CD4-positive, alpha-beta T cell treated with Interferon alpha-2 for 1 hour (primary cell): ENCODE data around the gene KCNJ18.
"Not testable (repeated sequence)": the region's sequence is repeated elsewhere in the genome, so short reads cannot be mapped to it uniquely, and the experiment has no call there.

ENCODE experiments used
- DNase-seq, 2 donors: peaks; one replicate each; pipeline ENCODE4 v3.0.0-alpha.2; 2020 to 2022

Gene KCNJ18

DNA sequence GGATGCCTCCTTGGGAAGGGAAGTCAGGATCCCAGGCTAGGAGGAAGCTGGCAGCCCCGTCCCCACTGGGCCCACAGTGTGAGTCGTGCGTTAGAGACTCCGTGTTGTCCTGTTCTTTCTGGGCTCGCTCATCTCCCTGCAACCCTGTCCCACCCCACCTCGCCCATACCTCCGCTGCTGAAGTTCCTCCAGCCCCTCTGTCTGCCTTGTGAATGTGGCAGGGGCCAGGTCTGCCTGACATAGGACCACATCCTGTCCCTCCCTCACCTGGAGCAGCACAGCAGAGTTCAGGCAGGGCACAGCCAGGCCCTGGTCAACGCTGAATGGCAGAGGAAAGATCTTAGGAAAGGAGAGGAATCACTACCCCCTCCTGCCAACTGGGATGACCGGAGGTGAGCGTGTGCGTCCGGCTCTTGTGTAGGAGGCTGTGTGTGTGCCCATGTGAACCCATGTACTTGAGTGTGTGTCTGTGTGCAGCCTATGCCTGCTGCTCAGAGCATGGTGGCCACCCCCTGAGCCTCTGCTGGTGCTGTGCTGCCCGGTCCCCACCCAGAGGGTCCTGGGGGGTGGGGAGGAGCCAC lies 12.8 kb downstream of the KCNJ18 start:
- DNase-seq: no peak

DNA sequence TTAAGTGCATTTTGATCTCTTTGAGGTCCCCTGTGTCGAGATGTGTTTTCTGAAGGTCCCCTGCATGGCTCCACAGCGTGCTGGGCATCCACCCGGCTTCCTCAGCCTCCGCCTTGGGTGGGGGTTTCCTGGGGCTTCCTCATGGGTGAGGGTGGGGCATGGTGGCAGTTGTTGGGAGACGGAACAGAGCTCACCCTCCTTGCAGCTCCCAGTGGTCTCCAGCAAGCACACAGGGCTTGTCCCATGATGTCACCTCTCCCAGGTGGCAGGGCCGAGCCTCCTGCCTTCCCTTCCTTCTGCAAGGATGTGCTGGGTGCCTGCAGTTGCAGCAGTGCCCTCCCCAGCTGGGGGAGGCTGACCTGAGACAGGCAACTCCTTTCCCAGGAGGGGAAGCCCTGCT lies 13.4 kb downstream of the KCNJ18 start:
- DNase-seq: not testable (repeated sequence)

DNA sequence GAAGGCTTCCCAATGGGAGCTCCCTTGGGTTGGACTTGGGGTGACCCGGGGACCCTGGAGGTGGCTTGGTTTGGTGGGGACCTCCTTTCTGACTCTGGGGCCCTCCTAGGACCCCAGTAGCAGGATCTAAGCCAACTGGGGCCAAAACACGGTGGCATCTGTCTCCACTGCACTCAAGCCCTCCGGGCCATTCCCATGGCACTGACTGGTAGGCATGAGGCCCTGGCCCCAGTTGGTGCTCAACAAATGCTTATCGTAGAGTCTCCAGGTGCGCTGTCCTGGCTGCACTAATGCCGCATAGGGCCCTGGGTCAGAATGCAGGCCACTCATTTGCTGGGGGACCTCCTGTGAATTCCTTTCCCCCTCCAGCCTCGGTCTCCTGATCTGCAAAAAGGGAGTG lies 14.2 kb downstream of the KCNJ18 start:
- not testable (repeated sequence) for DNase-seq

DNA sequence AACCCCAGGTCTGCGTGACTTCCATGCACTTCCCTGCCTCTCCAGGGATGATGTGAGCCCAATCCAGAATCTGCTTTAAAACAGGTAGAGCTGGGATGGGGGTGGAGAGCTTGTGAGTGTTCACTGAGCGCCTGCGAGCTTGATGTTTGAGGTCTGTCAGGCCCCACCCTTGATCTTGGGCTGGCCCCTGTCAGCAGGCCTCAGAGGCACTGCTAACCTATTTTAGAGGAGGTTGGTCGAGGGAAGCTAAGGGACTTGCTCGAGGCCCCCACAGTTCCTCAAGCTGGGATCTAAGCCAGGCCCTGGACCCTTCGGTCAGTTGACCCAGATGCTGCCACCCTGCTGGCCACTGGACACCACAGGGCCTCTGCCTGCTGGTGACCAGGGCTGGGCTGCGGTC lies 14.8 kb downstream of the KCNJ18 start:
- not testable (repeated sequence) for DNase-seq

DNA sequence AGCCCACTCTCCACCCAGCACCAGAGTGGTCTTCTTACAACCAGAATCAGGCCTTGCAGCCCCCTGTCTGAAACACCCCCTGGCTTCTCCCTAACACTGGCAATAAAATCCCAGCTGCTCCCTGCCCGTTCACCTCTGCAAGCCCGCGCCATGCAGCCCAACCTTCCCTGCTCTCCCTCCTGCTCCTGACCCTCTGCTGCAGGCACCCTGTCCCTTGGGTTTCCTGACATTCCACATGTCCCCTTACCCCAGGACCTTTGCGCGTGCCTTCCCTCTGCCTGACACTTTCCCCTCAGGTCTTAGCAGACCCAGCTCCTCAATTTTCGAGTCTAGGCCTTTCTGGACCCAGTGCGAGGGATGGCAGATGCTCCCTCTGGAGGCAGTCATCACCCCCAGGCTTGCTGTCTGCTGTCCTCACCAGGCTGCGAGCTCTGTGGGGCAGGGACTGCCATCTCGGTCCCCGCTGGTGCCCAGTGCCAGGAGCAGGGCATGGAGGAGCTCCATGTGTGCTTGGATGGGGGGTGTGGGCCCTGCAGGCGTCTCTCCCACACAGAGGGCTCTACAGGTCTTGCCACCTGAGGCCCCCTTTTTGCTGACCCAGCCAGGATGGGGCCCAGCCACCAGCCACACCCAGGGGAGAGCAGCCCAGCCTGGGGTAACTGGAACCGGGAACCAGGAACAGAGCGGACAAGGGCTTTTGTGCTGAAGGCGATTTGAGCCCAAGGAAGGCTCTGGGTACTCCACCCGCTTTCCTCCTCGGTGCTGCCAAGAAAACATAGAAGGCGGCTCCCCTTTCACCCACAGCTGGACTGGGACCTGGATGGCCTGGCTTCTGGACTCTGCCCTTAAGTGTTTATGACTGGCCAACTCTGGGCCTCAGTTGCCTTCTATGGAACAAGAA lies 15.6 kb downstream of the KCNJ18 start:
- DNase-seq: not testable (repeated sequence)

DNA sequence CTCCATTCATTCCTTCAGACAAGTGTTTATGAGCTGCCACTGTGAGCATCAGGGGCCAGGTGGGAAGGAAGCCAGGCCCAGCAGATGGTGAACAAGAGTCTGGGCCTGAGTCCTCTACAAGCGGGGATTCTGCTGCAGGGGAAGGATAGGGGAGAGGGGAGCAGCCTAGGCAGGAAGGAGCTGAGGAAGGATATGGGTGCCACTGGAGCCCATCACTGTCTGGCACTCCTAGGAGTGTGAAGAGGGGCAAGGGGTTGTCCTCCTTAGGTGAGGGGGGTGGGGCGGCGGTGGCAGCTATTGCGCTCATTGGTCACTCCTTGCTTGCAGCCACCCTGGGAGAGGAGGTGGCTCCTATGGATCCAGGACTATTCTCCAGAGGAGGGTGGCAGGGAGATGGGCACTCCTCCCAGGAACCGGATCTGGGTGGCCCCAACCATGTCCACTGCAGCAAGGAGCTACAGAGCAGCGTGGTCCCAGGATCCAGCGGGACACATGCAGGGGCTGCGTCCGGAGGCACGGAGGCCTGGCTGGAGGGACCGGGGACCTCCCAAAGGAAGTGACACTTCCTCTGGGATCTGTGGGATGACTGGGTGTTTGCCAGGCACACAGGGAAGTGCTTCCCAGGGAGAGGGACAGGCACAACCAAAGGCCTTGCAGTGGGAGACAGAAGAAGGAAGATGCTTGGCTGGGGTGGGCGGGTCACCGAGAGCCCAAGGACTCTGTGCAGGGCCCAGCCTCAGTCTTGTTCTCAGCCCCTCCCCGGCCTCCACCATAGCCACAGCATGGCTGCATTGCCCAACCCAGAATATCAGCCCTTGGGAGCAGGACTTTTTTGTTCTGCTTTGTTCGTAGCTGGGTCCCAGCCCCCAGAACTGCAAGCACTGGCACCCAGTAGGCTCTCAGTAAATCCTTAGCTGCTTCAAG lies 16.6 kb downstream of the KCNJ18 start:
- not testable (repeated sequence) for DNase-seq

DNA sequence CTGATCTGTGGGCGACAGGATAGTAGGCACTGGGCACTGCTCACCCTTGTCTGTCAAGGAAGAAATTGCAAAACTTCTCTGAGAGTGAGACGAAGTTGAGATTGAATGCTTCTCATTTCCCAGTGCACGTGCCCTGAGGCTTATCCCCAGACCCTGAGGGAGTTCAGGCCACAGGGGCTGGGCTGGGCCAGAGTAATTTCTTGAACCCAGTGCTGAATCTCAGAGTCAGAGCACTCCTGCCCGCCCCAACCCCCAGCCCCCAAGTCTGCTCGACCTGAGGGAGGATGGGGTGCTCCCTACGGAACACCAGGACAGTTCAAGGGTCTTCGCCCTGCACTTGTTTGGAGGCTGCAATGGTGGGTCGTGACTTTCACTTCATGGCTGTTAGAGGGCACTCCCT lies 17.7 kb downstream of the KCNJ18 start:
- not testable (repeated sequence) for DNase-seq

DNA sequence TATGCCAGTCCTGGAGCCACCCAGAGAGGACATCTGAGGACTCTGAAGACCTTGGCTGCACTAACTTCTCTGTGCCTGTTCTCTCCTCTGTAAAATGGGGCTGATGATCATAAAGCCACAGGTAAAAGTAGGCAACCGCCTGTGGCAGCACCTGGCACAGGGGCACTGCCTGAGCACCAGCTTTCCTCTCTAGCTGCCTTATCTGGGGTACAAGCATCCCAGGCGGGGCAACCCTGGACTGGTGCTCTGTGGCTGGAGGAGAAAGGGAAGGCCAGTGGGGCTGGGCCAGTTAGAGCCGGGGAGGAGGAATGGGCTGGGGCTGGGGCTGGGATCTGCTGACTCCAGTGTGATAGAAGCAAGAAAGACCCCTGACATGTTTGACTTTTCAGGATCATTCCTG lies 18.2 kb downstream of the KCNJ18 start:
- not testable (repeated sequence) for DNase-seq

DNA sequence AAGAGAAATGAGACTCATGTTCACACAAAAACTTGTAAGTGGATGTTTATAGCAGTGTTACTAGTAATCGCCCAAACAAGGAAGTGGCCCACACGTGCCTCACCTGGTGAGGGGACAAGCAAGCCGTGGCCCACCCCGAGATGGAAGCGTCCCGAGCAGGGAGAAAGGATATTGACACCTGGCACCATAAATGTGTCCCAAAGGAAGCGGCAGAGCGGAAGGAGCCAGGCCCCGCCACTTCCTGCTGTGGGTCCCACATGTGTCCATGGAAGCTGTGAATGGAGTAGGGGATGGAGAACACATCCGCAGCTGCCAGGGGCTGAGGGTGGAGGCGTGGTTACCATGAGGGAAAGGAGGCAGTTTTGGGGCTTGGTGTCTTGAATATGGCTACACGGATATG lies 18.9 kb downstream of the KCNJ18 start:
- no peak for DNase-seq

DNA sequence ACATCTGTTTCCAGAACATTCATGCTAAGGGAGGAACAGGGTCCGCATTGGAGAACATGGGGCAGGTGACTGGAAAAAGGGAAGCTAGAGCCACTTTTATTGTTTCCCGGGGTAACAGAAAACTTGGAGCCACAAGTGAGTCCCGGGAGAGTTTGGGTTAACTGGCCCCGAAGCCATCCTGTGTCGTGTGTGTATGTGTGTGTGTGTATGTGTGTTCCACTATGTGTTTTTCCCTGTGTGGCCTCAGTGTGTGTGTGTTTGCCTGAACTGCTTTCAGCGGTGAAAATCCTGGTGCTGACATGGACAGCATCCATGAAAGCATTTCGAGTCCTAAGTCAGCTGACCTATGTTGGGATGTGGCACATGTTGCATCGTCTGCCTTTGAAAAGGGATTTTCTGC lies 20.7 kb downstream of the KCNJ18 start:
- DNase-seq: not testable (repeated sequence)

DNA sequence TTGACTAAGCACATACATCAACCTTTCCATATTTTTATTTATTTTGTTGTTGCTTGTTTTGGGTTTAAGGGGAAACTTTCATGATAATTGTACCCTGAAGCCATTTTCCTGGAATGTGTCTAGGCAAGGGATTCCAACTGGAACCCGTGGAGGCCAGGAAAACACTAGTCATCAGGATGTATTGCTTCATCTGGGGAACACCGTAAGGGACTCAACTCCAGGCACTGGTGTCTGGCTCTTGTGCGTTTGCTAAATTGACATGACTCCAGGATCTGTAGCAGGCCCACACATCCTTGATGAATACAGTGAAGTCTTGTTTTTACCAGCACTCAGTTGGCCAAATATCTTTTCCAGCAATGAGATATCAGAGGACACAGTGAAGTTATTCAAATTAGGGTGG lies 21.3 kb downstream of the KCNJ18 start:
- not testable (repeated sequence) for DNase-seq

DNA sequence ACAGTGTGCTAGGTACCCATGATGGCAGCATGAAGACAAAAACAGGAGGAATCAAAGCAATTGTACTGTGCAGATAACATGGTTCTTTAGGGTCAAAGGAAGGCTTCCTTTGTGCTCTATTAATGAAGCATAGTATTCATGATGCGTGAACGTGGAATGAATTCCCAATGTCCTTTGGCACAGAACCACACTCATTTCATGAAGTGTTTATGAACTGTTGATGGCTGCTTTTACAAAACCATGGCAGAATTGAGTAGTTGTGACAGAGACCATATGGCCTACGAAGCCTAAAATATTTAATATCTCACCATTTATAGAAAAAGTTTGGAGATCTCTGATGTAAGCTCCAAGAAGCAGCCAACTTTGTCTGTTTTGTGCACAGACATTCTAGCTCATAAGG lies 22.4 kb downstream of the KCNJ18 start:
- DNase-seq: not testable (repeated sequence)

DNA sequence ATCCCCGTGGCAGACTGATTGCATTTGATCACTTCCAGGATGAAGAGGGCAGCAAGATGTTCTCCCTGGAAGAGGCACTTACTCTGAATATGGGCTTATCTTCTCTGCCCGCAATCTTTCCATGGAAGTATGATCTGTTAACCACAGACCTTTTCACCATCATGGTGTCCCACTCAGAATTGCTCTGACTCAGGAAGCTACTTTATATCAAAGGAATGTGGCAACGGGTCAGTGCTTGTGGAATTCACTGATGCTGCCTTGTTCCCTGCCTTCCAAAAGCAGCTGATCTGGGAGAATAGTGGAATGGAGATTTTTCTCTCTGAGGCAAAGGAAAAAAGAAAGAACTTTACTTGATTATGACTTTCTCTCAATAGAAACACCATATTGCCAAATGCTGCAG lies 23.6 kb downstream of the KCNJ18 start:
- not testable (repeated sequence) for DNase-seq

DNA sequence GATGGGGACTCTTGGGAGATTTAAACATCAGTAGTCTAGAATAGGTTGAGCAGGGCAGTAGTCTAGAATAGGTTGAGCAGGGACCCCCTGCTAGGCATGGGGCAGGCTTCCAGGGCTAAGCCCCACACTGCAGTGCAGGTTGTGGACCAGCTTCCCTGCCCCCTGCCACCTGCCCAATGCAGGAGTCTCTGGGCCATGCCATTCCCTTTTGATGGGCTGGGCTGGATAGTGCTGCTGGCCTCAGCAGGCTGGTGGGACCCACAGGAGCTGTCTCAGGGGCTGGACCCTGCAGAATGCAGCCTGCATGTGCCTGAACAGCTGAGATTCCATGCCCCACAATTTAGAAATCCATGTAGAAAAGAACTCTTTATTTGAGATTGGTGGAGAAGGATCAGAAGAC lies 26.6 kb downstream of the KCNJ18 start:
- DNase-seq: not testable (repeated sequence)

DNA sequence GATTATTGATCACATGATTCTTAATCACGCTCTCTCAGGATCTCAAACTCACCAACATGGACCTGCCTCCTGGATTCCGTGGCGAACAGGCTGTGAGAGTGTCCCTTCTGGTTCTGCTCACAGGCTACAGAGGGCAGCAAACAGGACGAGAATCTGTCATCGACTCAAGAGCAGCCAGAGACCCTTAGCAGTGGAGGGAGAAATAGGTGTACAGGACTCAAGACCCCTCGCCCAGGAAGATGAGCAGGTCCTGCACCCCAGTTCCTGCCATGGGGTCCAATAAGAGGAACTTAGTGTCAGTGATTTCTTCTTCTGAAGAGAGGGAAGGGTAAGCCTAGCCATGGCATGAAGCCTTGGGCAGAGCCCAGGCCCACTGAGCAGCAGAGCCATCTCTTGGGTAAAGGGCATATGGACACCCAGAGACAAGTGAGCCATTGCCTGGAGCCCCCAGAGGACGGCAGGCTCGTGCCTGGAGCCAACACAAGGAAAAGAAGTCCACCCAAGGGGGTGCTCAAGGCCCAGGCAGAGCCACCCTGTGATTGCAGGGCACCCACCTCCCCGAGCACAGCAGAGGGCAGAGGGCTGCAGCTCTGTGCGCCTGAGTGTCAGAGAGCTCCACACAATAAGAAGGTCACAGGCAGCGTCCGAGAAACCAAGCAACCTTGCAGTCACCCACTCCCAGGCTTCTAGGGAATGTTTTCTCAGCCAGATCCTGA lies 27.3 kb downstream of the KCNJ18 start:
- not testable (repeated sequence) for DNase-seq

DNA sequence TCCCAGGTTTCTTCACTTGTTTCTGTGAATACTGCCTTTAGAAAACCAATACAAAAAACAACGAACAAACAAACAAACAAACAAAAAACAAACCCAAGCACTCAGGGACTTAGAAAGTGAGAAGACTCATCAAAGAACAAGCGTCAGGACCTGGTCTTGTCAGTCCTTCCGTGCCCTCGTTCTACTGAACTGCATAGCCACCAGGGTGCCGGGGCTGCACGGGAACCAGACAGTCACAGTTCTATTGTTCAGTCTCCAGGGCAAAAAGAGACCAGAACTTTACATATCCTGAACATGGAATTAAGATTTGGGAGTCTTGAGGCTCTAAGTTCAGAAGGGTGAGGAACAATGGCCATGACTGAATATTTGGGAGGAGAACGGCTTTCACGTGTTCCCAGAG lies 28.2 kb downstream of the KCNJ18 start:
- DNase-seq: not testable (repeated sequence)

DNA sequence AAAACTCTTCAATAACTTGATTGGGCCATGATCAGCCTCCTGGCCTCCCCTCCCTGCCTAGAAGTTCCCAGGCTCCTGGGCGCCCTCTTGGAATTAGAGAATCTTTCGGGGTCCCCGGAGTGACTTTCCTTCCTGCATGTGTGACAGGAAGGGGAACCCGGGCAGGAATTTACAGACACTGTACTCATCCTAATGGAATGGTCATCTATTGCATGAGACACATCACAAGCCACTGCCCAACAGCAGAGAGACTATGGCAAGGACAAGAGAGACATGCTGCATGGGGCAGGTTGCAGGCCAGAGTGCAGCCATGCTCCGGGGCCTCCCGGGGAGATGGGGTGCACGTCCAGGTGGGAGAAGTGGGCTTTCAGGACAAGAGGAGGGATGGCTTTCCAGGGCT lies 29.9 kb downstream of the KCNJ18 start:
- not testable (repeated sequence) for DNase-seq

DNA sequence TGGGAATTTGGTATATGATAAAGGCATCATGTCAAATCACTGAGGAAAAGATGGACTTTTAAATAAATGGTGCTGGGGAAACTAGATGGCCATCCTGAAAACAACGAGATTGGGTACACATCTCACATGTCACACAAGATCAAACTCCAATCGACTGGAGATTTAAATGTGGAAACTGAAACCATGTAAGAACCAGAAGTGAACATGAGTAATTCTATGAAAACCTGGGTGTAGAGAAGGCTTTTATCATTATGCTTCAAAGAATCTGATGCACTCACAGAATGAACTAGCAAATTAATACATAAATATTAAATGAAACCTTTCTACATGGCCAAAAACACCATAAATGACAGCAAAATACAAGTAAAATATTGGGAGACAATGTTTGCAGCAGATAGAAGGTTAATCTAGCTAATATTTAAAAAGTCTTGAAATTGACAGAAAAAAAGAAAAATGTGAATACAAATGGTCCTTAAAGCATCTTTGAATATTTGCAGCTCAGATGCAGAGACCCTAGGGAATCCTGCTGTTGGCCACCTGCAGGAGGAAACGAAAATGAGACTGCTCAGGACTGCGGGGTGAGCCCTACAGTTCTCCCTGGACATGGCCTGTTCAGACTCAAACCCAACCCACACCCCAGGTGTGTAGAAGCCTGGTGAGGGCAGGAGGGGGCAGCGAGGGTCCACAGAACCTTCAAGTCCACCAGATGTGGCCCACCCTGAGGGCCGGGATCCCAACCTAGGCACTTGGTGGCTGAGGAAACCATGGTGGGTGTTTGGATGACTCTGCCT lies 32.1 kb downstream of the KCNJ18 start:
- not testable (repeated sequence) for DNase-seq

DNA sequence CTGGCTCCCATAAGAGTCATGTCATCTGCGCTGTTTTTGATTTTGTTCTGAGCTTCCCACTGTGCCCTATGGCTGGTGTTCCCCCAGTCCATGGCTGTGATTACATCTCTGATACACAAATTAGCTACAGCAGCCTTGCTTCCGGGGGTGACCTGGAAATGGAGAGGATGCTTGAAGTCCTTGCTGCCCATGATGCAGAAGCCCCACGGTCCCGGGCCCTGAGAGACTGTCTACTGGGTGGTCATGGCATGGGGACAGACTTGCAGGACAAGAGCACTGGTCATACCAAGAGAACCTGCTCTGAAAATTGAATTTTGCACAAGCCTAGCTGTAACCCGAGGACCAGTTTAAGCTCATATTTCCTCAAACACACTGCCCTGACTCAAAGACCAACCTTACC lies 38.8 kb downstream of the KCNJ18 start:
- DNase-seq: not testable (repeated sequence)

DNA sequence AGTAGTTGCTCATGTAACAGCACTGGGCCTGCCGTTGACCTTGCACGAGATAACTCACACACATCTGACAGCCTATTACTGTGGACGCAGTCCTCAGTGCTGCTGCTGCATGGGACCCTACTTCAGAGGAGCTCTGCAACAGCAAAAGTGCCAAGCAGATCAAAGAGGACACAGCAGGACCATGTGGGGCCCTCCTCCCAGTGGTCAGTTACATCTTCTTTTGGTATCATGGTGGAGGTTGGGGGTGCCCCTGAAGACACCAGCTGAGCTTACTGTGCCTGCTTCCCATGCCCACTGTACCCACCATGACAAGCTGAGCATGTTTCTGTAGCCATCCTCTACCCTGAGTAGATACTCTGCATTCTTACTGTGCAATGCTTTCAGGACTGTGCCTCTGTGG lies 41.6 kb downstream of the KCNJ18 start:
- DNase-seq: not testable (repeated sequence)

DNA sequence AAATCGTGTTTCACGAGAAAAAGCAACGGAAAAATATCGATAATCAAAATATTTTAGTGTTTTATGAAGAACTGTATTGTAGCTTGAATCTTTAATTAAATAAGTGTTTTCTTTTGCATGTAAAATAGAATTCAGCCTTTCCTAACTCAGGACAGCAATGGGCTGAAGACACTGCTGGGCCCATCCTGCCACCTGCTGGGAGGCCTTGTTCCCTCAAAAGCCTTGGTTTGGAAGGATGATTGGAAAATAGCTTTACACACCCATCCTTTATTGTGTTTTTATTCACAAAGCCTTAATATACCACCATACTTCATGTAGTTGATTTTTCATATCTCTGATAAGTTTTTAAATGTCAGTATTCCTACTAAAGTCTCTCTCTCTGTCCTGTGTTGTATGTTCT lies 43.5 kb downstream of the KCNJ18 start:
- DNase-seq: not testable (repeated sequence)
